Measurements from ENCODE around the gene STK35. TPM values are rescaled to one million over a fixed set of nuclear protein-coding genes. Genes with fewer than 3 reads are reported as not detected.

Gene STK35
- total and polyA plus RNA-seq, 9 of the 15 experiments (the other 6 are each of a cell fraction or from before 2014, with no cell fraction given): 1.0 to 11.0 (median 6.3) TPM

DNA sequence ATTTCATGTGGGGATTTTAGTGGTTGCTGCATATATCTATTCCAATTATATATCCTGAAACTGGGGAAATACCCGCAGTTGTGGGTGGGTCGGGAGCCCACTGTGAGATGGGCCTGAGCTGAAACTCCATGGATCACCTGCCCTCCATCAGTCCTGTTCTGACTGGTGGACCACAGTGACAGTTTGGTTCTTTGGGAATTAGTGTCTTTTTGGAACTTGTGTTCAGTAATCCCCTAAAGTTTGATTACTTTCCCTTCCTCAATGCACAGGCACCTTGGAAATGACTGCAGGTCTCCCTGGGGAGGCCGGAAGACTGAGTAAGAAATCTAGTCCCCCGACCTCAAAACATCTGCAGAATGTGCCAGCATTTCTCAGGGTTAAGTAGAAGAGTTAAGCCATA, 11.3 kb downstream of the STK35 start:
- no peak for DNase-seq (ENCODE audit: extremely low read depth in 1 of 4, low spot score in 3 of 4)
- WGBS (ENCODE audit: insufficient coverage, low coverage, missing lambda C conversion rate): 95% methylated on average over 3 of the region's 4 CpGs
- no peak for ATAC-seq
- Histone ChIP-seq H3K9me1 (ENCODE audit: control insufficient read depth, insufficient read depth, low read length) (no peaks in the 10 kb centered on the region), H3K79me2 (ENCODE audit: control insufficient read depth, insufficient read depth, low read length) (peaks cover 58% of the 10 kb centered on the region), H4K20me1 (replicated peaks; ENCODE audit: control insufficient read depth, insufficient read depth, low read length) (peaks cover 11% of the 10 kb centered on the region; the same call in 1 of the 2 replicates), H3K9ac (ENCODE audit: insufficient read depth in 1 of 2, low read depth in 2 of 2, low read length in 2 of 2) (no peak overlapping the region), H3K4me1 (replicated peaks in 1 of 2; ENCODE audit: control insufficient read depth in 2 of 2, insufficient read depth in 2 of 2, low read length in 2 of 2) (peaks cover 0 to 10% of the 10 kb centered on the region in 2 experiments; a peak in 2 of 5 replicates), H3K36me3 (ENCODE audit: control insufficient read depth, insufficient read depth, low read length) (peaks cover 50% of the 10 kb centered on the region; the same call in 2 of the 3 replicates), H3K4me3 (no peak overlapping the region), H2AFZ (ENCODE audit: low read depth, low read length) (no peak overlapping the region), H3K4me2 (ENCODE audit: insufficient read depth, low read length) (no peak overlapping the region), H3K27ac (ENCODE audit: extremely low read depth, low read depth, low read length) (no peak overlapping the region), H3K27me3 (ENCODE audit: control insufficient read depth in 2 of 2, insufficient read depth in 2 of 2, low read length in 2 of 2) (no peaks in the 10 kb centered on the region), H3K9me3 (replicated peaks; ENCODE audit: control insufficient read depth, insufficient read depth, low read depth, low read length) (no peaks in the 10 kb centered on the region)
- intact Hi-C loops (cut with micrococcal nuclease): no loop called here
- in situ Hi-C loops (cut with MboI): no loop called here
- BruUV-seq (replicated peaks): no TSS peak
- FAIRE-seq: no peak
- POLR2A ChIA-PET: interaction anchor here (0.6 to 0.9 kb wide), 2 partner anchors 8 kb away, joined by 3 read pairs; no protein-coding TSS in a partner anchor
- CTCF ChIA-PET (ENCODE audit: low intra/inter-chr PET ratio): no interaction called here
- TF ChIP-seq TAF1 (IDR thresholded peaks at IDR 0.05; ENCODE audit: control insufficient read depth, extremely low read depth, insufficient read depth, low read length, severe bottlenecking) (no peak), JUN (IDR thresholded peaks at IDR 0.05; ENCODE audit: borderline replicate concordance, low read depth, low read length) (no peak), JUN (CRISPR knock-in tag; IDR thresholded peaks at IDR 0.05; ENCODE audit: borderline replicate concordance) (no peak), TRIM28 (IDR thresholded peaks at IDR 0.05) (no peak), DLX4 (CRISPR knock-in tag; IDR thresholded peaks at IDR 0.05) (no peak), CREB1 (IDR thresholded peaks at IDR 0.05) (no peak), CREB1 (CRISPR knock-in tag; IDR thresholded peaks at IDR 0.05) (no peak), CEBPZ (IDR thresholded peaks at IDR 0.05; ENCODE audit: borderline replicate concordance, low read depth, low read length) (no peak), NFE2L1 (tag; IDR thresholded peaks at IDR 0.05; ENCODE audit: borderline replicate concordance, low read depth) (no peak), ZNF316 (IDR thresholded peaks at IDR 0.05) (no peak), SMAD2 (IDR thresholded peaks at IDR 0.05; ENCODE audit: low read depth, low read length) (no peak), ZNF174 (CRISPR knock-in tag; IDR thresholded peaks at IDR 0.05) (no peak), HBP1 (CRISPR knock-in tag; IDR thresholded peaks at IDR 0.05) (no peak), XRCC5 (IDR thresholded peaks at IDR 0.05; ENCODE audit: low read depth, low read length) (no peak), CEBPB (tag; IDR thresholded peaks at IDR 0.05) (no peak), HIVEP1 (CRISPR knock-in tag; IDR thresholded peaks at IDR 0.05) (no peak), ZNF253 (CRISPR knock-in tag; conservative IDR thresholded peaks at IDR 0.05) (no peak), TARDBP (IDR thresholded peaks at IDR 0.05) (no peak), BDP1 (IDR thresholded peaks at IDR 0.05; ENCODE audit: insufficient read depth, insufficient read length) (no peak)
